ENCODE results near the gene CRAT. TPM values are rescaled to one million over a fixed set of nuclear protein-coding genes. Genes with fewer than 3 reads are reported as not detected.

CRAT gene
- total RNA-seq, 1 experiment from 2014 or later: 14.5 TPM

- Mint-ChIP-seq H3K36me3 (ENCODE audit: insufficient read depth, unreplicated experiment) (peaks cover 40% of the 10 kb centered on the region), H3K9me3 (ENCODE audit: unreplicated experiment) (no peaks in the 10 kb centered on the region), H3K4me3 (ENCODE audit: unreplicated experiment) (no peak overlapping the region), H3K27ac (ENCODE audit: low read depth, unreplicated experiment) (no peak overlapping the region), H3K4me1 (ENCODE audit: insufficient read depth, unreplicated experiment) (no peaks in the 10 kb centered on the region), H3K27me3 (ENCODE audit: insufficient read depth, unreplicated experiment) (no peaks in the 10 kb centered on the region)
- DNase-seq (ENCODE audit: unreplicated experiment): no peak
- intact Hi-C loops (cut with micrococcal nuclease): no loop called here
- CTCF ChIA-PET: no interaction called here
- BruUV-seq (replicated peaks): no TSS peak
- POLR2A ChIA-PET: interaction anchor here (0.8 to 0.9 kb wide), 2 partner anchors 13 to 32 kb away, joined by 3 read pairs; partner anchors contain the start of gene MIGA2
- TF ChIP-seq CTCF (IDR thresholded peaks at IDR 0.05; ENCODE audit: unreplicated experiment): no peak
These were observed 42.5 kb downstream of the CRAT start for GRCh38 chr9:129068110-129068509.

- no TSS peak for BruUV-seq (replicated peaks)
- Mint-ChIP-seq H3K27me3 (ENCODE audit: insufficient read depth, unreplicated experiment) (no peaks in the 10 kb centered on the region), H3K4me3 (ENCODE audit: unreplicated experiment) (no peak overlapping the region), H3K27ac (ENCODE audit: low read depth, unreplicated experiment) (no peak overlapping the region), H3K4me1 (ENCODE audit: insufficient read depth, unreplicated experiment) (no peaks in the 10 kb centered on the region), H3K9me3 (ENCODE audit: unreplicated experiment) (no peaks in the 10 kb centered on the region), H3K36me3 (ENCODE audit: insufficient read depth, unreplicated experiment) (peaks cover 54% of the 10 kb centered on the region)
- no peak for TF ChIP-seq CTCF (IDR thresholded peaks at IDR 0.05; ENCODE audit: unreplicated experiment)
- DNase-seq (ENCODE audit: unreplicated experiment): no peak
- POLR2A ChIA-PET: interaction anchor here (0.7 kb wide), 1 partner anchor 17 kb away, joined by 3 read pairs; no protein-coding TSS in a partner anchor
- CTCF ChIA-PET: no interaction called here
- intact Hi-C loops (cut with micrococcal nuclease): no loop called here
These were observed 46.1 kb downstream of the CRAT start for GRCh38 chr9:129064499-129064908.

GRCh38 chr9:129063061-129063460 lies 47.5 kb downstream of the CRAT start:
- Mint-ChIP-seq H3K4me1 (ENCODE audit: insufficient read depth, unreplicated experiment) (no peaks in the 10 kb centered on the region), H3K4me3 (ENCODE audit: unreplicated experiment) (no peak overlapping the region), H3K36me3 (ENCODE audit: insufficient read depth, unreplicated experiment) (peaks cover 54% of the 10 kb centered on the region), H3K27ac (ENCODE audit: low read depth, unreplicated experiment) (no peak overlapping the region), H3K27me3 (ENCODE audit: insufficient read depth, unreplicated experiment) (no peaks in the 10 kb centered on the region), H3K9me3 (ENCODE audit: unreplicated experiment) (no peaks in the 10 kb centered on the region)
- no peak for TF ChIP-seq CTCF (IDR thresholded peaks at IDR 0.05; ENCODE audit: unreplicated experiment)
- no peak for DNase-seq (ENCODE audit: unreplicated experiment)
- ChIA-PET CTCF (no interaction called here), POLR2A (no interaction called here)
- intact Hi-C loops (cut with micrococcal nuclease): no loop called here
- no TSS peak for BruUV-seq (replicated peaks)

- H3K9me3 Mint-ChIP-seq (ENCODE audit: unreplicated experiment): no peaks in the 10 kb centered on the region
- BruUV-seq (replicated peaks): no TSS peak
- intact Hi-C loops (cut with micrococcal nuclease): no loop called here
- H3K4me1 Mint-ChIP-seq (ENCODE audit: insufficient read depth, unreplicated experiment): no peaks in the 10 kb centered on the region
- no peak for TF ChIP-seq CTCF (IDR thresholded peaks at IDR 0.05; ENCODE audit: unreplicated experiment)
- CTCF ChIA-PET: no interaction called here
- no peaks in the 10 kb centered on the region for H3K27me3 Mint-ChIP-seq (ENCODE audit: insufficient read depth, unreplicated experiment)
- POLR2A ChIA-PET: no interaction called here
- H3K27ac Mint-ChIP-seq (ENCODE audit: low read depth, unreplicated experiment): no peak overlapping the region
- H3K36me3 Mint-ChIP-seq (ENCODE audit: insufficient read depth, unreplicated experiment): peaks cover 48% of the 10 kb centered on the region
- no peak overlapping the region for H3K4me3 Mint-ChIP-seq (ENCODE audit: unreplicated experiment)
- no peak for DNase-seq (ENCODE audit: unreplicated experiment)
These were observed 49.6 kb downstream of the CRAT start for GRCh38 chr9:129060991-129061390.

All from MCF 10A (cell line).